Pancreas (tissue), 10 donors: ENCODE results near the gene PPP1R3C. TPM values are rescaled to one million over a fixed set of nuclear protein-coding genes. Genes with fewer than 3 reads are reported as not detected.

ENCODE experiments used
- ATAC-seq, 4 donors: fragments of 200-7000 bp; cut with Tn5 transposase; one replicate each; pipeline versions ENCODE4 v1.8.0 to v1.9.1; 2020; ENCODE audit warnings: mild to moderate bottlenecking in 4 of 4, moderate library complexity in 4 of 4
- DNase-seq, 6 donors: peaks; one replicate each; pipeline ENCODE4 v3.0.0-alpha.2; 2020
- FAIRE-seq: peaks from 2 replicates; lab custom pipeline; 2012; peaks lifted over from hg19 to GRCh38; lab: Jason Lieb, UNC
- H3K27ac ChIP-seq, 4 donors: fragments of 200-600 bp; sonication (generic); 1 replicate in 3 of 4; 2 replicates in 1 of 4; pipeline versions ENCODE4 v1.5.0 to v1.8.0; 2020
- H3K27me3 ChIP-seq, 4 donors: fragments of 200-600 bp; one replicate each; pipeline ENCODE4 v1.8.0; 2021
- H3K36me3 ChIP-seq, 3 donors: fragments of 200-600 bp; sonication (generic) in 1 of 3; one replicate each; pipeline versions ENCODE4 v1.5.0 to v1.8.0; 2020 to 2021
- H3K4me1 ChIP-seq, 3 donors: fragments of 200-600 bp; one replicate each; pipeline ENCODE4 v1.8.0; 2021
- H3K4me3 ChIP-seq, 4 donors: fragments of 200-600 bp; sonication (generic) in 2 of 4; one replicate each; pipeline versions ENCODE4 v1.5.0 to v1.8.0; 2020 to 2021
- H3K9me3 ChIP-seq, 4 donors: fragments of 200-600 bp; one replicate each; pipeline ENCODE4 v1.8.0; 2021
- WGBS, 2 donors: extraction: QIAGEN DNeasy Blood & Tissue Kit; methylation state at CpG; one replicate each; pipeline ENCODE4 v1.1.7; 2013; 5-methylcytosine and 5-hydroxymethylcytosine counted together
- intact Hi-C, 3 donors: fragments of 100-400 bp; cut with DNase I; formaldehyde crosslinking; loops; one replicate each; pipeline versions ENCODE4 v1.11.1 to v1.14.2; 2022
- polyA plus RNA-seq, 2 donors: library from polyadenylated mRNA; stranded (reverse); fragments of 200-250 nt; gene quantifications; one replicate each; pipeline ENCODE4 v1.2.3, GENCODE V29; 2013
- total RNA-seq, 6 donors: library from RNA; stranded (reverse); fragmentation: NEBNext Ultra II Directional in 4 of 6; extraction: Animal tissue kit (Norgen Biotek cat#: 25700) in 4 of 6; gene quantifications; one replicate each; pipeline versions ENCODE4 v1.2.1 to v1.2.4, GENCODE V29; 2021 to 2023
- TF ChIP-seq, protein P1 (sequence below), 4 donors: fragments of 200-600 bp; sonication (generic) in 3 of 4; IDR thresholded peaks; one replicate each; pipeline versions ENCODE4 v1.5.0 to v1.8.0; 2021; ENCODE audit warnings: antibody characterized with exemption in 4 of 4
- donor health status: healthy with polysubstance abuse.
- donor health status: DM: no; HTN: no; CAD: no; lungs with moderate emphysema.
- donor health status: DM: no; HTN: no; CAD: no.
- donor health status: control.
- donor health status: control.
- donor health status: Bipolar disorder and iron deficiency.
- donor health status: DM: yes; HTN: yes; CAD: no.
- donor health status: DM: no; HTN: no; CAD: no.
- donor health status: DM: no; HTN: no; CAD: no.
- donor health status: DM: yes; HTN: yes; CAD: no.

PPP1R3C gene
- total and polyA plus RNA-seq, 8 donors = 3.8 to 27.5 (median 14.3) TPM

DNA sequence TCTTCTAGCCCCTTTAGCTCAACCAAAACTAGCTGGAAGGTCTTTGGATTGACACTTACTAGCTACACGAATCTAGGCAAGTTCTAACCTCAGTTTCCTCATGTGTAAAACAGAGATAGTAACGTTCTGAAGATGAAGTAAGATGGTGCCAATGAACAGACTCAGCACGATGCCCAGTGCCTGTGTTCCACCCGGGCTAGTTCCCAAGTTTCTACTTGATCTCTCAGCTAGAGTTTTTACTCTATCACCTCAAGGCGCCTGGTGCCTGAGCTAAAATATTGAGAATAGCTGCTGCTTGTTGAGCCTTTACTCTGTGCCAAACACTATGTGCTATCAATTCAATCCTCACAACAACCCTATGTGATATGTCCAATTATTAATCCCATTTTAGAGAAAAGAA lies 1.4 kb upstream of the PPP1R3C start:
- Histone ChIP-seq H3K27me3 (no peaks in the 10 kb centered on the region), H3K9me3 (no peaks in the 10 kb centered on the region), H3K4me3 (no peak overlapping the region), H3K4me1 (peaks cover 0 to 16% (median 16%) of the 10 kb centered on the region in 3 donors), H3K36me3 (peaks cover 0 to 7% (median 0%) of the 10 kb centered on the region in 3 donors), H3K27ac (peak overlapping the region in 1 of 4 donors; percentile 90)
- DNase-seq (no peak), FAIRE-seq (no peak), ATAC-seq (no peak)
- intact Hi-C loops = loop anchor here in 2 of 3 donors (5.0 to 10.0 kb wide), 2 partner anchors 42 to 139 kb away; no protein-coding TSS in a partner anchor
- TF ChIP-seq, protein P1, sequence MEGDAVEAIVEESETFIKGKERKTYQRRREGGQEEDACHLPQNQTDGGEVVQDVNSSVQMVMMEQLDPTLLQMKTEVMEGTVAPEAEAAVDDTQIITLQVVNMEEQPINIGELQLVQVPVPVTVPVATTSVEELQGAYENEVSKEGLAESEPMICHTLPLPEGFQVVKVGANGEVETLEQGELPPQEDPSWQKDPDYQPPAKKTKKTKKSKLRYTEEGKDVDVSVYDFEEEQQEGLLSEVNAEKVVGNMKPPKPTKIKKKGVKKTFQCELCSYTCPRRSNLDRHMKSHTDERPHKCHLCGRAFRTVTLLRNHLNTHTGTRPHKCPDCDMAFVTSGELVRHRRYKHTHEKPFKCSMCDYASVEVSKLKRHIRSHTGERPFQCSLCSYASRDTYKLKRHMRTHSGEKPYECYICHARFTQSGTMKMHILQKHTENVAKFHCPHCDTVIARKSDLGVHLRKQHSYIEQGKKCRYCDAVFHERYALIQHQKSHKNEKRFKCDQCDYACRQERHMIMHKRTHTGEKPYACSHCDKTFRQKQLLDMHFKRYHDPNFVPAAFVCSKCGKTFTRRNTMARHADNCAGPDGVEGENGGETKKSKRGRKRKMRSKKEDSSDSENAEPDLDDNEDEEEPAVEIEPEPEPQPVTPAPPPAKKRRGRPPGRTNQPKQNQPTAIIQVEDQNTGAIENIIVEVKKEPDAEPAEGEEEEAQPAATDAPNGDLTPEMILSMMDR (IDR thresholded peaks at IDR 0.05) = no peak
- WGBS, 2 donors = 76 to 85% methylated on average over 5 of the region's 5 CpGs

DNA sequence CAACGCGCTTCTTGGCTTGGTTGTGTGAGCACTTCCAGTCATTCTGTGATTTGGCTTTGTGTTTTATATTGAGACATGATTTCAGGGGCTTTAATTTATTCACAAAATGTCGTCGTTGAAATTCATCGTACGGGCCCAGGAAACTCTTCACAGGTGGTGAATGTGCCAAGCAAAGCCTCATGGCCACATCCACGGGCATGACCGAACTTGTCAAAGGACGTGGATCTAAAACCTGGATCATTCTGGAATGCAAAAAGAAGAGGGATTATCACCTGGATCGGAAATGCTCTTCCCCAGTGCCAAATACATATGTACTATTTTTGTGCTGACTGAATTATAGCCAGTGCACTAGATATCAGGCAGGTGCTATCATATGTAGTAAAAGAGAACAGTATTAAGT lies 2.2 kb downstream of the PPP1R3C start:
- H3K4me3 ChIP-seq = peak overlapping the region in 3 of 4 donors; percentile 69 to 73 (median 69)
- no peak for FAIRE-seq
- no peak for ATAC-seq

DNA sequence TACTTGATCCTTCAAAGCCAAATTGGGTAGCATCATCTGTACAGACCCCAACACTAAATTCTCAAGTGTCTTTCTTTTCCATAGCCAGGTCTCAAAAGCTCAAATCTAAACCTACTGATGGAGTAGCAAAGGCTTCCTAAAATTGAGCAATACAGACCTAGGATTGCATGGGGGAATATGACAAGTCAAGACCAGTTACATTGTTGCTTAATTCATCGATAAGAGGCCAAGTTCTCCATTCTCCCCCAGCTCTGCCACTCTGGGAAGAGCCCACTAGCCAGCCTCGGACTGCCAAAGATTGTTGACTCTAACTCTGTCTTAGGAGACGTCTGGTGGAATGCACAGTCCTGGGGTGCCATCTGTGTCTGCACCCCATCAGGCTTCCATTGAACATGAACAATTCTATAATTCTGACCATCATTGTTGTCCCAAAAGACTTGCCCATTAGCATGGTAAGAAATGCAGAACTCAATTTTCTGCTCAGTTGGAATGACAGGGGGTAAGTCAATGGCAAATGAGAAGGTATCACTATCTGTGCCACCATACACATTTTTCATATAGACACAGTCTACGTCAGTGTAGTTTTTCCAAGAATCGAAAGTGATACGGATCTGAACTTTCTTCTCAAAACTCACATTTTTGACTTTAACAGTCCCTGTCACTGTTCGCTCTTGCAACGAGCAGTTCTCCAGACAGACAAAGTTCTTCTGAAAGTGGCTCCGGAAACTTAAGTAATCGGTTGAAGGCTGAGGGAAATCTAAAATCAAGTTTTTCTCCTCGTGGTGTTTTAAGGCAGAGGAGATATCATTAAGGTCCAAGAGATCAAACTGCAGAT lies 2.9 kb downstream of the PPP1R3C start:
- peak overlapping the region; percentile 2 to 73 (median 69) for H3K4me3 ChIP-seq
- H3K4me1 ChIP-seq = peaks cover 0 to 25% (median 9%) of the 10 kb centered on the region in 3 donors
- H3K27ac ChIP-seq = peak overlapping the region in 2 of 4 donors; percentile 89 to 90
- no peaks in the 10 kb centered on the region for H3K9me3 ChIP-seq
- no peak for FAIRE-seq
- TF ChIP-seq, protein P1 (IDR thresholded peaks at IDR 0.05) = no peak
- DNase-seq = no peak
- H3K36me3 ChIP-seq = peaks cover 0 to 7% (median 0%) of the 10 kb centered on the region in 3 donors
- WGBS, 2 donors = 45 to 46% methylated on average over 11 of the region's 11 CpGs
- ATAC-seq = no peak
- no peaks in the 10 kb centered on the region for H3K27me3 ChIP-seq
- intact Hi-C loops = loop anchor here in 2 of 3 donors (5.0 to 10.0 kb wide), 3 partner anchors 38 to 135 kb away; no protein-coding TSS in a partner anchor

More for the DNA sequence above, 2.2 kb downstream of the PPP1R3C start:
- H3K27ac ChIP-seq = peak overlapping the region in 2 of 4 donors; percentile 89 to 90
- H3K9me3 ChIP-seq = no peaks in the 10 kb centered on the region
- intact Hi-C loops = loop anchor here in 2 of 3 donors (5.0 to 10.0 kb wide), 2 partner anchors 38 to 136 kb away; no protein-coding TSS in a partner anchor
- H3K27me3 ChIP-seq = no peaks in the 10 kb centered on the region
- H3K4me1 ChIP-seq = peaks cover 0 to 25% (median 10%) of the 10 kb centered on the region in 3 donors
- TF ChIP-seq, protein P1 (IDR thresholded peaks at IDR 0.05) = no peak
- no peak for DNase-seq
- WGBS, 2 donors = 36 to 46% methylated on average over 10 of the region's 10 CpGs
- peaks cover 0 to 7% (median 0%) of the 10 kb centered on the region in 3 donors for H3K36me3 ChIP-seq

DNA sequence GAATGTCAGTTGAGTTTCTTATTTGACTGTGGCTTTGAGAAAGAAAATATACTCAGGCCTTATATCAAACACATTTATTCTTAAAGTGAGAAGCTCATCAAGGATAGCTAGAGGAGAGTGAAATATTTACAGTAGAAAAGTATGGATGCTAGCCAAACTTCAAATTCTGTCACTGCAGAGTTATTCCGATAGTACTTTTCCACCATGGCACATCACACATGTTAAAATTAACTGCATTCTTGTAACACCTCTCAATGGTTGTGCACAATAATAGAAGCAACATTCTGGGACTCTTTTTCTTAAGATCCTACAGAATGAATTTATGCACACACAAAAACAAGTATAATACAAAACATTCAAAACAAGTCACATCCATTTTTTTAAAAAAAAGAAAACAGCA lies 4.5 kb downstream of the PPP1R3C start:
- WGBS, 2 donors = 26 to 33% methylated on average over 1 of the region's 1 CpG
- ATAC-seq = no peak

More for the DNA sequence above, 4.5 kb downstream of the PPP1R3C start:
- Histone ChIP-seq H3K27me3 (no peaks in the 10 kb centered on the region), H3K4me3 (peak overlapping the region in 3 of 4 donors; percentile 69 to 73 (median 69)), H3K27ac (no peak overlapping the region), H3K4me1 (peaks cover 0 to 21% (median 6%) of the 10 kb centered on the region in 3 donors), H3K36me3 (peaks cover 0 to 7% (median 0%) of the 10 kb centered on the region in 3 donors), H3K9me3 (no peaks in the 10 kb centered on the region)
- intact Hi-C loops = loop anchor here in 1 of 3 donors (10.0 kb wide), 1 partner anchor 74 kb away; no protein-coding TSS in a partner anchor
- DNase-seq (no peak), FAIRE-seq (no peak)
- TF ChIP-seq, protein P1 (IDR thresholded peaks at IDR 0.05) = no peak
